ENCODE data around the gene KCNQ1. TPM values are rescaled to one million over a fixed set of nuclear protein-coding genes. Genes with fewer than 3 reads are reported as not detected.

Gene KCNQ1
- polyA plus RNA-seq, 1 of the 3 experiments (the other 2 are of a cell fraction) = 0.05 TPM

GRCh38 chr11:2836315-2837095 is 391.7 kb downstream of the KCNQ1 start:
- no peaks in the 10 kb centered on the region for H3K36me3 ChIP-seq (replicated peaks in 1 of 2; ENCODE audit: control insufficient read depth in 1 of 2, insufficient read depth in 2 of 2, low read length in 1 of 2)
- no peak overlapping the region for H2AFZ ChIP-seq (ENCODE audit: low read depth)
- no peaks in the 10 kb centered on the region for H3K9me2 ChIP-seq
- no peaks in the 10 kb centered on the region for H3K9me3 ChIP-seq
- CTCF ChIA-PET = interaction anchor here (1.9 kb wide), 1 partner anchor 304 kb away, joined by 6 read pairs; no protein-coding TSS in a partner anchor
- peaks cover 0 to 38% of the 10 kb centered on the region in 2 experiments; a peak in 1 of 4 replicates for H3K4me1 ChIP-seq (ENCODE audit: control insufficient read depth in 1 of 2, insufficient read depth in 2 of 2, low read depth in 1 of 2, low read length in 1 of 2)
- no peak for DNase-seq
- H3K9ac ChIP-seq = no peak overlapping the region
- H3K27me3 ChIP-seq (ENCODE audit: insufficient read depth) = no peaks in the 10 kb centered on the region
- H3K4me2 ChIP-seq = no peak overlapping the region
- H3F3A ChIP-seq (replicated peaks; ENCODE audit: insufficient read depth) = no peaks in the 10 kb centered on the region
- no peak overlapping the region for H3K27ac ChIP-seq (ENCODE audit: low read depth in 2 of 2, low read length in 1 of 2)
- no peak overlapping the region for H3K4me3 ChIP-seq (ENCODE audit: low read depth in 2 of 2, low read length in 1 of 2)
- no peaks in the 10 kb centered on the region for H3K79me2 ChIP-seq (ENCODE audit: insufficient read depth)
- POLR2A ChIA-PET = interaction anchor here (1.0 kb wide), 1 partner anchor 48 kb away, joined by 3 read pairs; no protein-coding TSS in a partner anchor
- TF ChIP-seq GABPA (IDR thresholded peaks at IDR 0.05; ENCODE audit: low read depth) = no peak
- TF ChIP-seq FOXJ3 (CRISPR knock-in tag; IDR thresholded peaks at IDR 0.05) = no peak
- no peak for TF ChIP-seq CTCF (IDR thresholded peaks at IDR 0.05)
- no peak for TF ChIP-seq USF1 (IDR thresholded peaks at IDR 0.05; ENCODE audit: borderline replicate concordance, low read depth)
- TF ChIP-seq PBX3 (IDR thresholded peaks at IDR 0.05) = no peak
- no peak for TF ChIP-seq ZBTB33 (IDR thresholded peaks at IDR 0.05; ENCODE audit: borderline replicate concordance, low read depth)
- TF ChIP-seq USF2 (IDR thresholded peaks at IDR 0.05; ENCODE audit: borderline replicate concordance, low read depth, low read length) = no peak
- TF ChIP-seq EP300 (IDR thresholded peaks at IDR 0.05; ENCODE audit: borderline replicate concordance in 1 of 2, low read depth in 1 of 2, low read length in 1 of 2) = no peak
- no peak for TF ChIP-seq IRF3 (IDR thresholded peaks at IDR 0.05; ENCODE audit: low read depth, low read length)
- TF ChIP-seq RAD21 (IDR thresholded peaks at IDR 0.05; ENCODE audit: low read length) = no peak
- TF ChIP-seq POLR2AphosphoS5 (IDR thresholded peaks at IDR 0.05; ENCODE audit: low read depth, low read length) = no peak
- no peaks in the 10 kb centered on the region for H4K20me1 ChIP-seq (ENCODE audit: insufficient read depth)
- 67% methylated on average over 16 of the region's 23 CpGs for WGBS (ENCODE audit: low lambda C conversion rate)

Data from SK-N-SH (cell line).